GM21529 (cell line): Measurements from ENCODE around the gene SERPINA6.
"Not testable (repeated sequence)": the region's sequence is repeated elsewhere in the genome, so short reads cannot be mapped to it uniquely, and the experiment has no call there.

Experiments
- ATAC-seq: cut with Tn5 transposase; IDR thresholded peaks from one replicate; pipeline ENCODE4 v1.9.1; 2021; ENCODE audit not compliant: unreplicated experiment

The SERPINA6 gene, protein sequence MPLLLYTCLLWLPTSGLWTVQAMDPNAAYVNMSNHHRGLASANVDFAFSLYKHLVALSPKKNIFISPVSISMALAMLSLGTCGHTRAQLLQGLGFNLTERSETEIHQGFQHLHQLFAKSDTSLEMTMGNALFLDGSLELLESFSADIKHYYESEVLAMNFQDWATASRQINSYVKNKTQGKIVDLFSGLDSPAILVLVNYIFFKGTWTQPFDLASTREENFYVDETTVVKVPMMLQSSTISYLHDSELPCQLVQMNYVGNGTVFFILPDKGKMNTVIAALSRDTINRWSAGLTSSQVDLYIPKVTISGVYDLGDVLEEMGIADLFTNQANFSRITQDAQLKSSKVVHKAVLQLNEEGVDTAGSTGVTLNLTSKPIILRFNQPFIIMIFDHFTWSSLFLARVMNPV

DNA sequence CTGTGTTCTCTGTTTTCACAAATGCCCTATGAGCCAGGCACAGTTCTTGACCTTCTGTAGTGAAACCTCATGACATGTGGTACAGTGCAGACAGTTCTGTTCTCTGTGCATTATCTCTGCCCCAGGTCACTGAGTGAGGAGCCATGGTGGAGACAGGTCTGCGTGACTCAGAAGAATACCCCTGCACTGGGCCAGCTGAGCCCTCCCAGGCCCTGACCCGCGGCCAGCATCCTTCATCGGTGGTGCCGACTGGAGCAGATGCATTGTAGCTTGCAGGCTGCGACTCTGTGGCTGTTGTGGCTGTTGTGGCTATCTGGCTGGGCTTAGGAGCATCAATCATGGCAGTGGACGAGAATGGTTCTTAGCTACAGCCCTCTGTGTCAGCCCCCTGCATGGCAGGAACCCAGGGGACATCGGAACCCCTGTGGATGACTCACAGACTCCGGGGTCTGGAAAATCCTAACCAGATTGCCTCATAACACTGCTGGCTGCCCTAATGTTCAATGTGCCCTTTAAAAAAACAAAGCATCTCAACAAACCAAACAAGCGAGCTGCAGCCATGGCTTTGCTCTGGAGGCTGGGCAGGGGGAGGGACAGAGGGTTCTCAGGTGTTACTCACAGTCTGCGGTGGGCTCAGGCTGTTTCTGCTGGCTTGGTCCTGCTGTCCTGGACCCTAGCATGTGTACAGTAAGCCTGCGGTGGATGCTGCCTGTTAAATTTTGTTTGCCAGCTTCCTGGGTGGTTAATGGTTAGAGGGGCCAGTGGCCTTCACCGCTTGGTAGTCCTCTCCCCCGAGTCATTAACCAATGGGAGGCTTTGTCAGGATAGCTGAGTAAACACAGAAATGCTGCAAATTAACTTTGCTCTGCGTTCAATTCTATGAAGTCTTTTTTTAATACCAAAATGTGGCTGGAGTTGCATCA is at the start of gene SERPINA6:
SERPINA6 (minus strand) TSS at position 689 of the 923 bp plus-strand sequence. CDS start 8,688 bp downstream, outside the sequence.
- no peak for ATAC-seq

DNA sequence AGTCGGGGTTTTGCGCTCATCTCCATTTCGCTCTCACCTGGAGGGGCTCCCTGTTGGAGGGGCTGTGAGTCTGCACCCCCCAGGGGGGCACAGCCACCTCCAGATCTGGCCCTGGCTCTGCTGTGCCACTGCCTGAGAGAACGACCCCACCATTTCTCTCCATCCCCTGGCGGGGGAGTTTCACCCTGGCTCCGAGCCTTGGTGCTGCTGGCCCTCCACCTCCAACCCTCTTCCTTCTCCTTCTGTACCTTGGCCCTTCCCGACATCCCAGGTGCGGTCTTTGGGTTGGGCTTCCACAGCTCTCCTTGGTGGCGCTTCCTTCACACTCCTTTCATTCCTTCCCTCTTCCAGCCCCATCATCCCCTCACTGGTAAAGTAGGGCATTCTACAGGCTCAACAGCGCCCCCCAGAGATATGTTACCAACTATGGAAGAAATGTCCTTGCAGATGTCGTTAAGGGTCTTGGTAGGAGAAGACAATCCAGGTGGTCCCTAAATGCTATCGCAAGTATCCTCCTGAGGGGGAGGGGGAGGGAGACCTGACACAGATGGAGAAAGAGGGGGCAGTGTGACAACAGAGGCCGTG is 49.0 kb upstream of the SERPINA6 start:
- ATAC-seq = no peak

DNA sequence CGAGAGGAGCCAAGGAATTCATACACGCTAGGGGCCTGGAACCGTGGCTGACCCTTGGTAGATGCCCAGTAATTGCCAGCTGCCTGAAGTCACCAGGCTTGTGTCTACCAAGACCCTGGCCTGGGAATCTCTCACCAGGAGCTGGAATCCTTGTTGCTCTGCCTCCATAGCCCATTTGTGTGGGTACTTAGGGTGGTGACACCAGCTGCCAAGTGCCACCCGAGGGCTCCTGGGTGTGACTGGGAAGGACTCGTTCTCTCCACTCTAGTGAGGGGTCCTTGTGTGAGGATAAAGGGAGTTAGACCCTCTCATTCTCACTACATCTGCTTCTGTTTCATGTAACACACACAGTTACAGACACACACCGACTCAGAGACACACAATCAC is 47.4 kb upstream of the SERPINA6 start:
- ATAC-seq = no peak

DNA sequence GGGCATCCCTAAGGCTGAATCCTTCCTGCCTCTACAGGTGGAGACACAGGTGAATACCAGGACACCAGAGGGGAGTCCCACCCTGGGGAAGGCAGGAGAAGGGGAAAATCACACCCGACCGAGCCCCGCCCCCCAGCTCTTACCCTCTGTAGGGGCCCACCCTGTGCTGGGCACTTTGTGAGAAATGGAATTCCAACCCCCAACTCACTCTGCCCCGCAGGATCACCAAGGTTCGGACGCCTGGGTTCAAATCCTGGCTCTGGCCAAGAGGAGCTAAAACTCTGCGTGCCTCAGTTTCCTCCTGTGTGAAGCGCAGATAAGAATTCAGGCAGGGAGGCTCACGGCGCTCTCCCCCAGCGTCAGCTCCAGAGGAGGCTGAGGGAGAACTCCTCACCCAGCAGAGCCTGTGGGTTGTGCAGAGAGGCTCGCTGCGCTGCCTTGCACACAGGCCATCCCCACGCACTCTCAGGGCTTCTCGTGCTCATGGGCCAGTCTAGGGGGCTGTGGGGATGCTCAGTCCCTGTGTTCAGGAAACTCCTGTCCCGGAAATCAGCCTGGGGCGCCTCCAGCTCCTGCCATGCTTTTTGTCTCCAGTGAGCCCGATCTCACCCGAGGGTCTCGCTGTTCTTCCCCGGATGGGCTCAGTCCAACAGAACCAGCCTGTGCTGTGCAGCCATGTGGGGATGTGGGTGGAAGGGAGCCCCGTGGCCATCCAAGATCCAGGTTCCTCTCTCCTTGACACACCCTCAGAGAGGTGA is 46.8 kb upstream of the SERPINA6 start:
- not testable (repeated sequence) for ATAC-seq

DNA sequence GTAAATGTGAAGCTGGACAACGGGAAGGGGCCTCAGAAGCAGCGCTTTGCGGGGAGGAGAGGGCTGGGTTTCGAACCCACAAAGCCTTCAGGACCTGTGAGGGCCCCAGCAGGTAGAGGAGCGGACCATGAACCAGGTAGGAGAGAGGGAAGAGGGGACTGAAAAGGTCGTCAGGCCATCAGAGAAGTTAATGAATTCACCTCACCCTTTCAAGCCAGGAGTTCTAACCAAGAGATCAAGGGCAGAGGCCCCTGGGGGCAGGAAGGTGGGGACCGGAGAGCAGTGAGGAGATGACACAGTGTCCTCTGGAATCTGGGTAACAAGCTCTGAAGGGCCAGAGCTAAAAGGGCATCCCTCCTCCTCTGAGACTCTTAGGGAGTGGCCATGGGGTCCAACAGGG is 45.8 kb upstream of the SERPINA6 start:
- no peak for ATAC-seq

DNA sequence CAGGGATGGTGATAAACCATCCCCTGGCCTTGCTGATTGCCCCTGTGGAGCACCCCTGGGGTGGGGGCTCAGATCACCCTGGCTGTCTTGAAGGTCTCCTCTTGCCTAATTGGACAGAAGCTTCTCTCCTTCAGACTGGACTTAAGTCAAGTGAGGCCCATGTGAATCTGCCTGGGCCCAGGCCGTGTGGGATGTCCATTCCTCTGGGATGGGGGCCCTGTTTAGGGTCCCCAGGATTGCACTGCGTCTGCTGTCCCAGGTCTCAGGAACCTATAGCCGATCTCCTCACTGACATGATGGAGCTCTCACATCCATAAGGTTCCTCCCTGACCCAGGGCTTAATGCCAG is 45.1 kb upstream of the SERPINA6 start:
- no peak for ATAC-seq

DNA sequence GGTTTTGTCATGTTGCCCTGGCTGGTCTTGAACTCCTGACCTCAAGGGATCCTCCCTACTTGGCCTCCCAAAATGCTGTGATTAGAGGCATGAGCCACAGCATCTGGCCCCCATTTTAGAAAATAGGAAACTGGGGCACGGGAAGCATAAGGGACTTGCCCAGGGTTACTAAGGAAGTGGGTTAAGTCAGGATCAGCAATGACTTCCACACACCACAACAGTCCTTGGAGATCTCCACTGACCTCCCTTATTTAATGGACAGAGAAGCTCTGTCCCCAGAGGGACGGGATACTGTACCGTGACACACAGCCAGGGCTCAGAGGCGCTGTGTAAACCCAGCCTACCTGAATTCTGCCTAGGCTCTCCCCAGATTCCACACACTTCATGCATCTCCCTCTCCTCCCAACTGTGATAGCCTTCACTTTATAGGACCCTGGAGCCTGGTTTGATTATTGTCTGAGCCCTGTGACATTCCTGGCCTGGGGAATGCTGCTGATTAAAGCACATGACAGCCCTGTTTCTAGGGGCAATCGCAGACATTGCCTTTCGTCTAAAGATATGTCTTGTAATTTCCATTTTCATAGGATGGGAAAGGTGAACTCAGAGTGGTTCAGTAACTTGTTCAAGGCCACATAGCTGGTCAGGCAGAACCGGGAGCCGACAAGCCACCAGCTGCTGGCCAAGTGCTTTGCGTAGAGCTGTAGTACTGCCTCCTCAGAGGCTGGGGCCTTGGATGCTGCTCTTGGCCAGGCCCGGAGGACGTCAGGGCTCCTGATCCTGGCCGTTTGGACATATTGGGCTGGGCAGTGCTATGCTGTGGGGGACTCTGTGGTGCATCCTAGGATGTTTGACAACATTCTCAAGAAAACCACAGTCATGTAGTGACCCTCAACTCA is 44.5 kb upstream of the SERPINA6 start:
- no peak for ATAC-seq

DNA sequence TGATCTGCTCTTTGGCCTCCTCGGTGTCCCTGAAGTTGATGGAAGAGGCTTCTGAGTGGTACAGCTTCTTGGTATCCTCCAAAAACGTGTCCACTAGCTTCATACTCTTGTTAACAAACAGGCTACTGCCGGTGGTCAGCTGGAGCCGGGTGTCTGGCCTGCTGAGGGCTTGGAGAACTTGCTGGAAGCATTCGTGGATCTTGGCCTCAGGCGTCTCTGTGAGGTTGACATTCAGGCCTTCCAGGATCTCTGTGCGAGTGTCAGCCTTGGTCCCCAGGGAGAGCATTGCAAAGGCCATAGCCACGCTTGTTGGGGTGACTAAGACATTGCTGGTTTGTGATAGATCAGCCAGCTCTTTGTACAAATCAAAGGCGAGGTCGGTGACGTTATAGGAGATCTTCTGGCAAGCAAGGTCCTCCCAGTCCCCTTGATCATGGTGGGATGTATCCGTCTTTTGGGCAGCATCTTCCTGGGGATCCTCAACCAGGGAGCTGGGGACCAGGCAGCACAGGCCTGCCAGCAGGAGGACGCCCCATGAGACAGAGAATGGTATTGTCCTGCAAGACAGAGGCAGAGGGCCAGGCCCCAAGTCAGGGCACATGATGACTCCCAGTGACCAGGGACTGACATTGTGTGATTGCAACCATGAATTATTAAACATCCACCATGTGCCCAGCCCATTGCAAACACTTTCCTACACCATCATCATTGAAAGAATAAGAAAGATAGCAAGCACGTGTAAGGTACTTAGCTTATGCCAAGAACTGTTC is 43.2 kb upstream of the SERPINA6 start, which contains the start of gene SERPINA2:
SERPINA2 (minus strand) TSS at position 553 of the 770 bp plus-strand sequence.
- no peak for ATAC-seq

DNA sequence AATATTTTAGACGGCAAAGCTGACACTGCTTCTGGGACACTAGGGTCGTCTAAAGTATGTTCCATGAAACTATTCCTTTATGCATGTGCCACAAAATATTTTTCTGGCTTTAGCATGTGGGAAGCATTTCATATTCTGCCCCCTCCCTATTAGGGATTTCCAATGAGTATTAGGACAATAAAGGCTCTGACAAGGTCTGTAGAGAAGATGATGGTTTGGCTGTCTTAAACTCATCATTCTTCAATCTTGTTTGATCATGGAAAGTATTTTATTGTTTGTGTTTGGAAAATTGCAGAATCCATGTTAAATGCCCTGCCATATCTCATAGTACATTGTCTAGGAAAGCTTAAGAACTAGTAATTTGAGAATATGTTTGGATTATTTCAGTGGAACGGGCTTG is 42.5 kb upstream of the SERPINA6 start:
- no peak for ATAC-seq

DNA sequence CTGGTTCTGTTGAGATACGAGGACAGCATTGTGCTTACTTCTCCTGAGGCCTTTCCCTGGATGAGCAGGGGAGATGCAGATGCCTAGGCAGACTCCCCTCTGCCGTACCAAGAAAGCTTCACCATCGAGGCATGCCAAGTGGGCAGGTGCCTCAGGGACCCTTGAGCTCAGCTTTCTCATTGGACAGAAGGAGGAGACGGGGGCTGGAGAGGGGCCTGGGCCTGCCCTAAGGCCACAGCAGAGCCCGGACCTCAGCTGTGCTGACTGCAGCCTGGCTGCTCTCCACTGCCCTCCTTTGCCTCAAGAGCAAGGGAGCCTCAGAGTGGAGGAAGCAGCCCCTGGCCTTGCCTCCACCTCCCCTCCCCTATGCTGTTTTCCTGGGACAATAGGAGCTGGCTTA is 41.8 kb upstream of the SERPINA6 start:
- ATAC-seq = no peak

DNA sequence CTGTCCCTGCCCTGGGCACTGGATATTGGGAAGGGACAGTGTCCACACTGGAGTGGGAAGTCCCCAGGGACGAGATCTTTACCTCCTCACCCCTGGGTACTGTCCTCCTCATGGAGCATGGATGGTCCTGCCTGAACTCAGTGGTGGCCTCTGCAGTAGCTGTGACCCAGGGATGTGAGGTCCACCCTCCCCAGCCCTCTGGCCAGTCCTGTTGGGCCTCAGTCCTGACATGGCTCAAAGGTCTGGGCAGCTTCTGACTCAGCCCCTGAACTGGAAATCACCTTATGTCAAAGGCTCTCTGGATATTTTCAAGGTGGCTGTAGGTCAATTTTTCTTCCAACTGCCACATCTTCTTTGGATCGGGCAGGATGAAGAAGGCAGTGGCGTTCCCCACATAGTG is 40.9 kb upstream of the SERPINA6 start:
- no peak for ATAC-seq

DNA sequence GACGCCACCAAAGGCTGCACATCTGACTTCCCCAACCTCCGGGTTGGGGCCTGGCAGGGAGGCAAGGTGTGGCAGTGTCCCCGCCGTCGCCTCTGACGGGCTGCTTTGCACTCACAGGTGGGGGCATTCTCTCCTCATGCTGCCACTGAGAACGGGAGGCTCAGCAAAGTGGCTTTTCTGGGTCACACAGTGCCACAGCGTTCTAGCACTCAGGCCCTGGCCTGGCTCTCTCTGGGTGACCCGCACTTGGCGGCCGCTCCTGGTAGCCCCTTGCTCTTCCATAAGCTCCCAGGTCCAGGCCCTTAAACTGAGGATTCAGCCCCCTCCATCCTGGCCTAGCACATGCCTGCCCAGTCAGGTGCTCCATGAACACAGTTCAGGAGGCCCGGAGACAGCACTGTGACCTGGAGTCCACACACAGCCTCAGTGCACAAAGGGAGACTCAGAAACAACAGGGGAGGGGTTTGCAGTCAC is 40.1 kb upstream of the SERPINA6 start:
- no peak for ATAC-seq

DNA sequence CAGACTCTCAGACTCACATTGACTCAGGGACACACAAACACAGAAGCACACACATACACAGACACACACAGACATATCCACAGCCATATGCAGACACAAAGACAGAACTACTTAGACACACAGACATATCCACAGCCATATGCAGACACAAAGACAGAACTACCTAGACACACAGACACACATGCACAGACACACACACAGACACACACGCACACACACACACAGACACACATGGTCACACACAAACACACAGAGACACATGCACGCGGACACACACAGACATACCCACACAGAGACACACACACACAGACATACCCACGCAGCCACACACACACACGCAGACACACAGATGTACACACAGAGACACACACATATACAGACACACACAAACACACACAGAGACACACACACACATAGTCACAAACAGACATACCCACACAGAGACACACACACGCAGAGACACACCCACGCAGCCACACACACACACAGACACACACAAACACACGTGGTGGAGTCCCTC is 39.5 kb upstream of the SERPINA6 start:
- ATAC-seq = no peak

DNA sequence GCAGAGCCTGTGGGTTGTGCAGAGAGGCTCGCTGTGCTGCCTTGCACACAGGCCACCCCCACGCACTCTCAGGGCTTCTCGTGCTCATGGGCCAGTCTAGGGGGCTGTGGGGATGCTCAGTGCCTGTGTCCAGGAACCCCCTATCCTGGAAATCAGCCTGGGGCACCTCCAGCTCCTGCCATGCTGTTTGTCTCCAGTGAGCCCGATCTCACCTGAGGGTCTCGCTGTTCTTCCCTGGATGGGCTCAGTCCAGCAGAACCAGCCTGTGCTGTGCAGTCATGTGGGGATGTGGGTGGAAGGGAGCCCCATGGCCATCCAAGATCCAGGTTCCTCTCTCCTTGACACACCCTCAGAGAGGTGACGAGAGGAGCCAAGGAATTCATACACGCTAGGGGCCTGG is 38.5 kb upstream of the SERPINA6 start:
- ATAC-seq = no peak

DNA sequence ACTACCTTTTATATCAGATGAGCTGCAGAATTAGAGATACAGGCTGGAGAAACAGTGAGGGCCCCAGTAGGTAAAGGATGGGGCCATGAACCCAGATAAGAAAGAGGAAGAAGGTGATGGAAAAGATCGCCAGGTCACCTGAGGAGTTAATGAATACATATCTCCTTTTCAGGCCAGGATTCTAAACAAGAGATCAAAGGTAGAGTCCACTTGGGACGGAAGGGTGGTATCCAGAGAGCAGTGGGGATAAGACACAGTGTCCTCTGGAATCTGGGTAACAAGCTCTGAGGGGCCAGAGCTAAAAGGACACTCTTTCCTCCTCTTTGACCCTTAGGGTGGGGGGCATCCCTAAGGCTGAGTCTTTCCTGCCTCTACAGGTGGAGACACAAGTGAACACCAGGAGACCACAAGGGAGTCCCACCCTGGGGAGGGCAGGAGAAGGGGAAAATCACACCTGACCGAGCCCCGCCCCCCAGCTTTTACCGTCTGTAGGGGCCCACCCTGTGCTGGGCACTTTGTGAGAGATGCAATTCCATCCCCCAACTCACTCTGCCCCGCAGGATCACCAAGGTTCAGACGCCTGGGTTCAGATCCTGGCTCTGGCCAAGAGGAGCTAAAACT is 37.9 kb upstream of the SERPINA6 start:
- no peak for ATAC-seq

DNA sequence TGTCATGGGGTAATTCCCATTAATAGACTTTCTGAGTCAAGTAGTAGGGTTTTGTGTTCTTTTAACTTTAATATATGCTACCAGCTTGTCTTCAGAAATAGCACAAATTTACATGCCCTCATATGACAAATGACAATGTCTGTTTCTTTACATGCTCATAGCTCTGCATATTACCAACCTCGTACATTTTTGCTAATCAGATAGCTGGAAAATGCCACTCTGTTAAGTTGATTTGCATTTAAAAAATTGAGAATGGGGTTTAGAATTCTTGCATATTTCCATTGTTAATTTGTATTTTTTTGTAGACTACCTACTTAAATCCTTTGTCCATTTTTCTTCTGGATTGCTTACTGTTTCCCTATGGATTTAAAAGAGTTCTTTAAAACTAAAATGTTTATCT is 34.0 kb upstream of the SERPINA6 start:
- ATAC-seq = no peak

DNA sequence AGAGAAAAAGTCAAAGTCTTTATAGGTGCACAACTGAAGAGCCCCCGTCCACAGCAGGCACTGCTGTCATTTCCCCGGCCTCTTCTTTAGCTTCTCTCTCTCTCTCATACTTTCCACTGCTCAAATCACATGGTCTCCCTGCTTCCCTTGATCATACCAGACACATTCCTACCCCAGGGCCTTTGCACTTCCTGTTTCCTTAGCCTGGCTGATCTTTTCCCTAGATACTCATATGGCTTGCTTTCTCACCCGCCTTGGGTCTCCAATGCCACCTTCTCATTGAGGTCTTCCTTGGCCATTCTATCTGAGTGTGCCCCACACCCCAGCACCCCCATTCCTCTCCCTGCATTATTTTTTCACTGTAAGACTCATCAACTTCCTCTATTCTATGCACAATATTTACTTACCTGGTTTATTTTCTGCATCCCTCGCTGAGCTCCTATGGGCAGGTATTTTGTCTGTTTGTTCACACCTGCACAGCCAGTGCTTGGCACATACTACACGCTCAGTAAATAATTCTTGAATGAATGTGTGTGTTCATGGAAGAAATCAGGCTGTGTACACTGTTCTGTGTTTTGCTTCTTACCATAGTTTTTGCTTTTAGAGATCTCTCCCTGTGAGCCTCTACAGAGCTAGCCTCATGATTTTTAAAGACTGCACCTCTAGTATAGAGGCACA is 33.4 kb upstream of the SERPINA6 start:
- ATAC-seq = no peak
